ENCODE data around the gene PERCC1.
"Not testable (repeated sequence)": the region's sequence is repeated elsewhere in the genome, so short reads cannot be mapped to it uniquely, and the experiment has no call there.

PERCC1 gene

GRCh38 chr16:1434644-1435592 lies 4.0 kb downstream of the PERCC1 start:
- no peak for DNase-seq (ENCODE audit: low read depth)

DNA sequence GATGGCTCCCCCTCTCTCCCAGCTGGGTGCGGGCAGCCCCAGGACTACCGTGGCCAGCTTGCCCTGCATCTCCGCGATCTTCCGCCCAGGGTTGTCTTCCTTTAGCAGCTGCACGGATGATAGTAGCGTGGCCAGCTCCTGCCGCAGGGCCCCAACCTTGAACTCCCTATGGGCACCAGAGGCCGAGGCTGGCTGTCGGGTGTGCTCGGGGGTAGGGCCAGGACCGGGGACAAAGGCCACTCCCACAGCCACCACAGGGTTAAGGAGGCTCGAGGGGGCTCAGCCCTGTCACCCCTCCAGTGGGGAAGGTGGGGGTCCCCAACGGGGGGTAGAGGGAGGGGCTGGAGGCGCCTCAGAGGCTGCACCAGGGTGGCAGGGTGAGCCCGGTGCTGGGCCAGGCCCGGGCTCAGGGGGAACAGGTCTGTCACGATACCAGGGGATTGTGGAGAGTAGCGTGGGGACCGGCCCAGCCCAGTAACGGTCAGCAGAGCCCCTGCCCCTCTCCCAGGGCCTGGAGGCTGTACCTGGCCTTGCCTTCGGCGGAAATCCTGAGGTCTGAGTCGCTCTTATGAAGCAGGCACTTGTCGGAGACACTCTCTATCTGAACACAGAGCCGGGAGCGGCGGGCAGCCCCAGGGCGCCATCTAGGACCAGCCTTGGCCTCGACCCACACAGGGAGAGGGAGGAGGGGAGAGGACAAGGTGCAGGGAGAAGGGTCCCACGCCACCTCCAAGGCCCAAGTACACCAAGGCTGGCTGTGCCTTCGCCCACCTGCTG lies 5.2 kb downstream of the PERCC1 start:
- no peak for DNase-seq (ENCODE audit: low read depth)

GRCh38 chr16:1436731-1437355 lies 6.0 kb downstream of the PERCC1 start:
- no peak for DNase-seq (ENCODE audit: low read depth)

DNA sequence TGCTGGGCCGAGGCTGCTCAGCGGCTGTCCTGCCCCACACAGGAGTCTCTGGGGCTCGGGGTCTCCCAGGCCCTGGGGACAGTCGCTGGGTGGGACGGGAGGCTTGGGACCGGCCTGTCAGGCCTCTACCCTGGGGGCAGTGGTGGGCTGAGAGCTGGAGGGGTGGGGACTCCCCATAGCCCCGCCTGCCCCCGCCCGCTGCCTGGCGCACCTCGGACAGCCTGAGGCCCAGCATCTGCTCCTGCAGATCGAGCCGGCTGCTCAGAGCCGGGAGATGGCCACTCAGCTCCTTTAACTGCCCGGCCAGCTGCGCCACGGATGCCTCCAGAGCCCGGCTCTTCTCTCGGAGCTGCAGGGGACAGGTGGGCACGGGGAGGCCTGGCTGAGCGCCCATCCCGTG lies 6.7 kb downstream of the PERCC1 start:
- DNase-seq (ENCODE audit: low read depth), result no peak

DNA sequence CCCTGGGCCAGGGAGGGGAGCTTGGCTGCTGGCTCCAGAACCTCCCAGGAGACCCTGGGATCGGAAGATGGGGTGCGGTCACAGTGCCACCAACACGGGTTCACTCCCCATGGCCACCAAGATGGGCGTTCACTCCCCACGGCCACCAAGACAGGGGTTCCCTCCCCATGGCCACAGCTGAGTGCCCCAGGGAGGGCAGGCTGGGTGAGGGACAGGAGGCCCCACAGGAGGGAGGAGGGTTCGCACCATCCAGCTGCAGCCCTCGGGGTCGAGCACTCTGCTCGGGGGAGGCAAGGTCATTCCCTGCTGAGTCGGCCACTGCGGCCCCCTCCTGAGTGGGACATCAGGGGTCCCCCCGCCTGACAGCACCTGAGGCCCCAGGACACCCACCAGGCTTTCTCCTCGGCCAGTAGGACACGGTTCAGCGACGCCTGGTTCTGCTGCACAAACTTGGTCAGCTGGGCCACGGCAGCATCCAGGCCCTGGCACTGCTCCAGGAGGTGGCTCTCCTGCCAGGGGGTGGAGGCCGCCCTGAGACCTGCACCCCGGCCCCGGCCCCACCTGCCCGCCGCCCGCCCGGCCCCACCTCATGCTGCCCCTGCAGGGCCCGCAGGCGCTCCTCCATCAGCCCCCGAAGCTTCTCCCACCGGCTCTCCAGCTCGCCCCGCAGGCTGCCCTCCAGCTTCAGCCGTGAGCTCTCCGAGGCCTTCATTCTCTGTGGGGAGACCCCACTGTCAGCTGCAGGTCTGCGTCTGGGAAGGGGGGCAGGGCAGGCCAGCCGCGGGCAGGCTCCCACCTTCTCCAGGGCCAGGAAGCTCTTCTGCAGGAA lies 7.6 kb downstream of the PERCC1 start:
- DNase-seq (ENCODE audit: low read depth), result no peak

DNA sequence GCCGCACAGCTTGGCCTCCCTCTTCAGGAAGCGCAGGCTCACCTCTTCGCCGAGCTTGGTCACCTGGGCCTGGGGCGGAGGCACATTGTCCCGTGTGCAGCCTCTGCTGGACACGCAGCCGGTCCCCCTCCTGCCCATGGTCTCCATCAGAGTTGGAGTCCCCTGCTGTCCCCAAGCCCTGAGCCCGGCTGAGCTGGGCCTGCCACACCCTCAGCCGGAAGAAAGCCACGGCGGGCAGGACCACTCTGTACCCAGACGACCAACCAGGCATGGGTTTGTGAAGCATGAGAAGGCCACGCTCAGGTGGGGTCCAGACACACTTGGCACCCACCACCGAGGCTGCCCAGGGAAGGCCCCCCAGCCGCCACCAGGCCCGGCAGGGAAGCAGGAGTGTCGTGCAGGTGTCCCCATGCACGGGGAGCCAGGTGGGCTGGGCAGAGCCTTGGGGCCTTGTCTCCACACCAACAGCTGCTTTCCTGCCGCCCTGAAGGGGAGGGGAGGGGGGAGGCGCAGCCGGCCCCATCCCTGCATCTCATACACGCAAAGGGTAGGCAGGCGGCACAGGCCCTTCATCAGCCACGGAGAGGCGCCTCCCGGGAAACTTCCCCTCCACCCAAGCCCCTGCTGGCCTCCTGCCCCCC lies 8.3 kb downstream of the PERCC1 start:
- DNase-seq (ENCODE audit: low read depth), result no peak

DNA sequence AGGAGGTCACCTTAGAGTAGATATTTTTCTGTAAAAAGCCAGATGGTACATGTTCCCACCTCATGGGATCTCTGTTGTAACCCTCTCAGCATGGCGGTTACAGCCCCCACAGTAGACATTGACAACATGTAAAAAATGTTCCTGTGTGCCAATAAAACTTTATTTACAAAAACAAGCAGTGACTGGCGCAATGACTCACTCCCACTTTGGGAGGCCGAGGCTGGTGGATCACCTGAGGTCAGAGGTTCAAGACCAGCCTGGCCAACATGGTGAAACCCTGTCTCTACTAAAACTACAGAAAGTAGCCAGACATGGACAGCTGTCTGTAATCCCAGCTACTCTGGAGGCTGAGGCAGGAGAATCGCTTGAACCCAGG lies 8.8 kb downstream of the PERCC1 start:
- not testable (repeated sequence) for DNase-seq (ENCODE audit: low read depth)

DNA sequence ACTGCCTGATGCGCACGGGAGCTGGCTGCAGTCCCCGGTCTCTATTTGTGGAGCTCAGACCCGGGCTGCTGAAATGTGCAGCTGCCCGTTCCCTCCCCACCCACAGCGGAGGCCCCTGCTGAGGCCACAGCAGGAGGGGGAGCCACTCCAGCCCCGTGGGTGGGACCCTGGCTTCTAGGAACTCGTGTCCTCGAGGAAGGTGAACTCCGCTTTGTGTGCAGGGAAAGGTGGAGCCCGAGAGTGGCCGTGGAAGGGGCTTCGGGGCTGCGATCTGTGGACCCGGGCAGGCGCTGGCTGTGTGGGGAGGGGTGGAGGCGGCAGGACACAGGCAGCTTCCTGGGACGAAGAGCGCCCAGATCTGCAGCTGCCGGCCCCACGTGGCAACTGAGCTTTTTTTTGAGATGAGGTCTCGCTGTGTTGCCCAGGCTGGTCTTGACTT lies 10.5 kb downstream of the PERCC1 start:
- DNase-seq (ENCODE audit: low read depth), result no peak

GRCh38 chr16:1442697-1443096 lies 11.8 kb downstream of the PERCC1 start:
- no peak for DNase-seq (ENCODE audit: low read depth)

GRCh38 chr16:1443403-1443973 lies 12.6 kb downstream of the PERCC1 start:
- no peak for DNase-seq (ENCODE audit: low read depth)

- DNase-seq (ENCODE audit: low read depth), result no peak
These were observed 13.3 kb downstream of the PERCC1 start, which contains the start of gene CCDC154 for GRCh38 chr16:1443980-1444729. Gene CCDC154 (minus strand): TSS chr16:1444556. CDS start chr16:1444322, 234 bp downstream.

DNA sequence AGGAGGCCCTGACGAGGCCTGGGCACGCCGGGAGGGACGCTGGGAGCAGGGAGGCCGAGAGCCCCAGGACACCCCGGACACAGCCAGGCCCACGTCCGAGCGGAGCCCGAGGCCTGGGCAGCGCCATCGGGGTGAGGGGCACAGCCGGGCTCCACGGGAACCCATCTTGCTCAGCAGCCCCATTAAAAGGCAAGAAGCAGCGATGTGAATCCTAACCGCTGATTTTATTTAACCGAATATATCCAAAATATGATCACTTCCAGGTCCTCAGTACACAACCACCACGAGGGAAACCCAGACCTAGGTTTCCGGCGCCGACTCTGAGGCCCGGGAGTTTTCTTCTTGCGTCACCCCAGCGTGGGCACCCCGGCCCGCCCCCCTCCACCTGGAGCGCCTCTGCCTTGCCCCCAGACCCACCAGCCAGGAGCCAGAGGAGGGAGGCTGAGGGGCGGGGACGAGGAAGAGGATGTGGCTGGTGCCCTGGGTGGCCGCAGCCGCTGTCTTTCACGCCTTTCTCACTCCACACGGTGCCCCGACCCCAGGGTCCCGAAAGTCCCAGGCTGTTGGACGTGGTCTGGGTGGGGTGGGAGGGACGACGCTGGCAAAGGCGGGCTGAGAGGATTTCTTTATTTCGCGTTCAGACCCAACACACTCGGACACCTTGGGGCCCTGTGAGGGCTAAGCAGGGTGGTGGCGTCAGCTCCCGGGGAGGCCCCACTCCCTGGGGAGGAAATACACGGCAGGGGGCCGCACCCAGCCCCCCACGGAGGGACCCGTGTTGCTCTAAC lies 14.0 kb downstream of the PERCC1 start:
- no peak for DNase-seq (ENCODE audit: low read depth)

DNA sequence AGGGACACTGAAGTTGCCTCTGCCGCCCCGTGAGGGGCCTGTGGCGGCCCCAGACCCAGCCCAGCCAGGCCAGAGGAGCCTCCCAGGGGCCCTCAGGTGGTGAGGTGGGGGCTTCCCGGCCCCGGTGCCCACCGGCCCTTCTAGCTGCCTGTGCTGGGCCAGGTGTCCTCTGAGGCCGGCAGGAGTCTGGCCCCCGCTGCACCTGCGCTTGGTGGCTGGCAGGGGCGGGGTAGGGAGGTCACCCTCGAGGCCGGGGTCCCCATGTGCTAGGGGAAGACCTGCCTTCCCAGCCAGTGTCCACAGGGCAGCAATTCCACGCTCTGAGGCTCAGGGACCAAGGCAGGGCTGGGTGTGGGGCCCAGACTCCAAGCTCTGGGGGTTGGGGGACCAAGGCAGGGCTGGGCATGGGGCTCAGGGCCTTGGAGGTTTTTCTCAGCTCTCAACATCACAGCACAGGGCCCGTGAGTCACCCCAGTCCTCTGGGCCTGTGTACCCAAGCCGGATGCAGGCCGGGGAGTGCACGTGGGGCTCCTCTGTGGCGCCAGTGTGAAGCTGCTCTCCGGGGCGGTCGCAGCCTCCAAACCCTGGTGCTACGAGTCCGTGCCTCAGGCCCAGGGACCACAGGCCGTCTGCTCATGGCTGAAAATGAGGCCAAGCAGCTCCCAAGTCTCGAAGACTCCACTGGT lies 14.8 kb downstream of the PERCC1 start:
- no peak for DNase-seq (ENCODE audit: low read depth)

- DNase-seq (ENCODE audit: low read depth), result no peak
These were observed 15.6 kb downstream of the PERCC1 start for GRCh38 chr16:1446296-1447080.

DNA sequence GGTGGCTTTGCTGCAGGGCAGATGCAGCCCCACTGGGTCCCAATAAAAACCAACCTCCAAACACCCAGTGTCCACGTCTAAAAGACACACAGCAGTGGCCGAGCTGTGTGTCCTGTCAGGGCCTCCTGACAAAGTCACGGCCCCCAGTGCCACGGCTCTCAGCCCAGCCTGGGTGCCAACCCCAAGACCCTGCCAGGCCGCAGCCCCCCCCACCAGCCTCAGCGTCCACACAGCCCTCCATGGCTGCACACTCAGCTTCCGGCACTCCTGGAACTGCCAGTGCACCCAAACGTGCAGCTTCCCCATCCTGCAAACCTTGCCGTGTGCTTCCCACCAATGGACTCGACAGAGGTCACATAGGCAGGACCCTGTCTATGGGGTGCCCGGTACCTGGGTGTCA lies 17.1 kb downstream of the PERCC1 start:
- DNase-seq (ENCODE audit: low read depth), result no peak

GRCh38 chr16:1448536-1449116 lies 17.7 kb downstream of the PERCC1 start:
- no peak for DNase-seq (ENCODE audit: low read depth)

GRCh38 chr16:1449201-1449788 lies 18.4 kb downstream of the PERCC1 start:
- DNase-seq (ENCODE audit: low read depth), result no peak

Data from activated T-cell treated with anti-CD3 and anti-CD28 coated beads for 1 hour (primary cell).